Measurements from ENCODE around the gene NEUROG3.

- TF ChIP-seq, protein P1, sequence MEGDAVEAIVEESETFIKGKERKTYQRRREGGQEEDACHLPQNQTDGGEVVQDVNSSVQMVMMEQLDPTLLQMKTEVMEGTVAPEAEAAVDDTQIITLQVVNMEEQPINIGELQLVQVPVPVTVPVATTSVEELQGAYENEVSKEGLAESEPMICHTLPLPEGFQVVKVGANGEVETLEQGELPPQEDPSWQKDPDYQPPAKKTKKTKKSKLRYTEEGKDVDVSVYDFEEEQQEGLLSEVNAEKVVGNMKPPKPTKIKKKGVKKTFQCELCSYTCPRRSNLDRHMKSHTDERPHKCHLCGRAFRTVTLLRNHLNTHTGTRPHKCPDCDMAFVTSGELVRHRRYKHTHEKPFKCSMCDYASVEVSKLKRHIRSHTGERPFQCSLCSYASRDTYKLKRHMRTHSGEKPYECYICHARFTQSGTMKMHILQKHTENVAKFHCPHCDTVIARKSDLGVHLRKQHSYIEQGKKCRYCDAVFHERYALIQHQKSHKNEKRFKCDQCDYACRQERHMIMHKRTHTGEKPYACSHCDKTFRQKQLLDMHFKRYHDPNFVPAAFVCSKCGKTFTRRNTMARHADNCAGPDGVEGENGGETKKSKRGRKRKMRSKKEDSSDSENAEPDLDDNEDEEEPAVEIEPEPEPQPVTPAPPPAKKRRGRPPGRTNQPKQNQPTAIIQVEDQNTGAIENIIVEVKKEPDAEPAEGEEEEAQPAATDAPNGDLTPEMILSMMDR (IDR thresholded peaks at IDR 0.05) = no peak
- TF ChIP-seq TCF7L2 (IDR thresholded peaks at IDR 0.05; ENCODE audit: low read depth, low read length) = no peak
- no peak for TF ChIP-seq POLR2AphosphoS5 (IDR thresholded peaks at IDR 0.05; ENCODE audit: low read depth, low read length)
- TF ChIP-seq, protein P2, sequence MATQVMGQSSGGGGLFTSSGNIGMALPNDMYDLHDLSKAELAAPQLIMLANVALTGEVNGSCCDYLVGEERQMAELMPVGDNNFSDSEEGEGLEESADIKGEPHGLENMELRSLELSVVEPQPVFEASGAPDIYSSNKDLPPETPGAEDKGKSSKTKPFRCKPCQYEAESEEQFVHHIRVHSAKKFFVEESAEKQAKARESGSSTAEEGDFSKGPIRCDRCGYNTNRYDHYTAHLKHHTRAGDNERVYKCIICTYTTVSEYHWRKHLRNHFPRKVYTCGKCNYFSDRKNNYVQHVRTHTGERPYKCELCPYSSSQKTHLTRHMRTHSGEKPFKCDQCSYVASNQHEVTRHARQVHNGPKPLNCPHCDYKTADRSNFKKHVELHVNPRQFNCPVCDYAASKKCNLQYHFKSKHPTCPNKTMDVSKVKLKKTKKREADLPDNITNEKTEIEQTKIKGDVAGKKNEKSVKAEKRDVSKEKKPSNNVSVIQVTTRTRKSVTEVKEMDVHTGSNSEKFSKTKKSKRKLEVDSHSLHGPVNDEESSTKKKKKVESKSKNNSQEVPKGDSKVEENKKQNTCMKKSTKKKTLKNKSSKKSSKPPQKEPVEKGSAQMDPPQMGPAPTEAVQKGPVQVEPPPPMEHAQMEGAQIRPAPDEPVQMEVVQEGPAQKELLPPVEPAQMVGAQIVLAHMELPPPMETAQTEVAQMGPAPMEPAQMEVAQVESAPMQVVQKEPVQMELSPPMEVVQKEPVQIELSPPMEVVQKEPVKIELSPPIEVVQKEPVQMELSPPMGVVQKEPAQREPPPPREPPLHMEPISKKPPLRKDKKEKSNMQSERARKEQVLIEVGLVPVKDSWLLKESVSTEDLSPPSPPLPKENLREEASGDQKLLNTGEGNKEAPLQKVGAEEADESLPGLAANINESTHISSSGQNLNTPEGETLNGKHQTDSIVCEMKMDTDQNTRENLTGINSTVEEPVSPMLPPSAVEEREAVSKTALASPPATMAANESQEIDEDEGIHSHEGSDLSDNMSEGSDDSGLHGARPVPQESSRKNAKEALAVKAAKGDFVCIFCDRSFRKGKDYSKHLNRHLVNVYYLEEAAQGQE (IDR thresholded peaks at IDR 0.05; ENCODE audit: insufficient read depth in 1 of 2, low read depth in 2 of 2, low read length in 1 of 2) = no peak
Measured at GRCh38 chr10:69620625-69621024, 47.4 kb upstream of the NEUROG3 start.

Measured in Panc1 (cell line).